Pulmonary artery endothelial cell (primary cell): ENCODE results near the gene SRP14. TPM values are rescaled to one million over a fixed set of nuclear protein-coding genes. Genes with fewer than 3 reads are reported as not detected.
"Not testable (repeated sequence)": the region's sequence is repeated elsewhere in the genome, so short reads cannot be mapped to it uniquely, and the experiment has no call there.

ENCODE experiments used
- DNase-seq: peaks from one replicate; pipeline ENCODE4 v3.0.0-alpha.2; 2011; ENCODE audit warnings: low read depth, low spot score
- total RNA-seq: library from RNA; depleted of rRNA; stranded (reverse); fragments of >200 nt; gene quantifications from 2 replicates; pipeline ENCODE4 v1.2.3, GENCODE V29; 2014

SRP14 gene, protein sequence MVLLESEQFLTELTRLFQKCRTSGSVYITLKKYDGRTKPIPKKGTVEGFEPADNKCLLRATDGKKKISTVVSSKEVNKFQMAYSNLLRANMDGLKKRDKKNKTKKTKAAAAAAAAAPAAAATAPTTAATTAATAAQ
- total RNA-seq = 219 and 266 TPM in 2 replicates

- DNase-seq = peak; percentile 81
Measured at GRCh38 chr15:40038638-40039543, at the start of gene SRP14. SRP14 (minus strand) TSS chr15:40039181; CDS start chr15:40039116, 65 bp downstream.

- DNase-seq = no peak
Measured at GRCh38 chr15:40087991-40088928, 49.3 kb upstream of the SRP14 start.

GRCh38 chr15:40087068-40087810 is 48.3 kb upstream of the SRP14 start:
- DNase-seq = no peak

DNA sequence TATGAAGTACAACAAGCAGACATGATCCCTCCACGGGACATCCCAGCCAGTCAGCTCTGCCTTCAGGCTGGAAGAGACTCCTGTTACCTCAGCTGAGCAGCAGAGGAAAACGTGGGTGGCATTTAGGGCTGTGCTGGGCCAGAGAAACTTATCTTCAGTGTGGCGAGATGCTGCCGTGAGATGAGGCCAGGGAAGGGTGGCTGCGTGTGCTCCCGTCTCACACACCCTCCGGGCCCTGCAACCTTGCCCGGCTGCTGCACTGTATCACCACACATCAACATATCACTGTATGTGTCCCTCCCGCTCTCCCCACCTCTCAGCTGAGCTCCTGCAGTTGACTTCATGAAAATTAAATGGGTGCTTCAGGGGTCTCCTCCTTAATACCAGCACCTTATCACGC is 46.3 kb upstream of the SRP14 start:
- DNase-seq = no peak

GRCh38 chr15:40084650-40085049 is 45.7 kb upstream of the SRP14 start:
- no peak for DNase-seq

DNA sequence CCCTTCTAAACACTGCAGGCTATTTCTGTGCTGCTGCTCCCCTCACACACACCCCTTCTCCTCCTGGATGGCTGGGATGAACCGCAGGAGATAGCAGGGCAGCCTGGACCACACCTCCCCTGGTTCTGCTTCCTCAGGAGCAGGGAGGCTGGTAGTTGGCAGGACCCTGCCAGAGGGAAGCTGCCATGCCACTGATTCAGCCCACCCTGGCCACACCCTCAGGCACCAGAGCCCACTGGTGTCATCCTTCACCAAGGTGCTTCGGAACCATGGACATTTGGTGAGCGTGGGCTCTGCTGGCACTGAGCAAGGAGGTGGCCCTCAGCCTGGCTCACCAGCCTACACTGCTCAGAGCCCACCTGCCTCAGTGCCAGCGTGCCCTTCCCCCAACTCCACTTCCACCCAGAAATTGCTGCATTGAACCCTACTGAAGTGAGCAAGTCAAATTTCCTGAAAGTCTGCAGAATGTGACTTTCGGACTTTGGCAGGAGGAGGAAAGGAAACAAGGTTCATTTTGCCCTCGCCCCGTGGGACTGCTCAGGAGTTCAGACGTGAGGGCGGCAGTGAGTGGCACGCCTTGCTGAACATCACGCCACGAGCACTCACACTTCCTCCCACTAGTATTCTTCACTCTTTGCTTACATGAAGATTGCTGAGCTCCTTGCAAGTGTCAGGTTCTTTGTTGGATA is 43.4 kb upstream of the SRP14 start:
- no peak for DNase-seq

- DNase-seq = peak; percentile 75
Measured at GRCh38 chr15:40081691-40082194, 42.8 kb upstream of the SRP14 start.

DNA sequence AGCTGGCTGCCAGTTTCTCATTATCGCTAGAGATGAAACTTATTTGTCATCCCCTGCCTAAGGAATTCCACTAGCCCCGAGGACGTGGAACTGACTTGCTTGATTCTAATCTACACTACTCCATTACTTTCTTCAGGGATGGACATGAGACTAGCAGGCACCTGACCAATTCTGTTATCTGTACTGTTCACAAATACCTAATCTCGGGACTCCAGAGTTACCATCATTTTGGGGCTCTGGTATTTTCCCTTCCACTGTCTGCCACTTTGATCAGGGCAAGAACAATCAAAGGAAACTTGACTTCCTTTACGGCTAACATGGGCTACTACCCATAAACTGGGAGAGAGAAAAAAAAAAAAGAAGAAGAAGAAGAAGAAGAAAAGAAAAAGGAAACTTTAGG is 41.9 kb upstream of the SRP14 start:
- no peak for DNase-seq

DNA sequence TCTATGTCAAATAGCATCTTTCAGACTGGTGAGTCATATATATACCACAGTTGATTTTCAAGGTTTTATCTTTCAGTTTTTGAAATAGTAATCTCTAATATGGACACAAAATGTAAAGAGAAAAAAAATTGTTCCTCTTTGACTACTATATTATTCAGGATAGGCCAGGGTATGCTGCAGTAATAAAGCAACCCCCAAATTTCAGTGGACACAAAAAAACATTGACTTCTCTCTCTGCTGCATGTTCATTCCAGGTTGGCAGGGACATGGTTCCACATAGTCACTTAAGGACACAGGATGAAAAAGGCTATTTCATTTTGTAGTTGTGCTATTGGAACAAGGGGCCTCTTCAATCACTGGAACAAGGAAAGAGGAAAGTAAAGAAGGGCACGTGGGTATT is 41.1 kb upstream of the SRP14 start:
- DNase-seq = no peak

DNA sequence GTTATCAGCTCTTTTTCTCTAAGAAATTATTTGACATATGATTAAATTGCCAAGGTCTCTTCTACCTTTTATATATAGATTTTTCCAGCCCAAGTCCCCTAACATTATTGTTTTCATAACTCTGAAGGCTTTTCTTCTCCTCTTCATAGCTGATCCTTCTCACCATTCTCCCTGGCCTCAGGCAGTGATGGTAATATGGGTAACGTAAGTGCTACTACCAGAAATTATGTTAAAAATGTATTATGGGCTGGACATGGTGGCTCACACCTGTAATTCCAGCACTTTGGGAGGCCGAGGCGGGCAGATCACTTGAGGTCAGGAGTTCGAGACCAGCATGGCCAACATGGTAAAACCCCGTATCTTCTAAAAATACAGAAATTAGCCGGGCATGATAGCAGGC is 40.5 kb upstream of the SRP14 start:
- DNase-seq = no peak

- no peak for DNase-seq
Measured at GRCh38 chr15:40075298-40076044, 36.5 kb upstream of the SRP14 start.

- DNase-seq = not testable (repeated sequence)
Measured at GRCh38 chr15:40074656-40075055, 35.7 kb upstream of the SRP14 start.

DNA sequence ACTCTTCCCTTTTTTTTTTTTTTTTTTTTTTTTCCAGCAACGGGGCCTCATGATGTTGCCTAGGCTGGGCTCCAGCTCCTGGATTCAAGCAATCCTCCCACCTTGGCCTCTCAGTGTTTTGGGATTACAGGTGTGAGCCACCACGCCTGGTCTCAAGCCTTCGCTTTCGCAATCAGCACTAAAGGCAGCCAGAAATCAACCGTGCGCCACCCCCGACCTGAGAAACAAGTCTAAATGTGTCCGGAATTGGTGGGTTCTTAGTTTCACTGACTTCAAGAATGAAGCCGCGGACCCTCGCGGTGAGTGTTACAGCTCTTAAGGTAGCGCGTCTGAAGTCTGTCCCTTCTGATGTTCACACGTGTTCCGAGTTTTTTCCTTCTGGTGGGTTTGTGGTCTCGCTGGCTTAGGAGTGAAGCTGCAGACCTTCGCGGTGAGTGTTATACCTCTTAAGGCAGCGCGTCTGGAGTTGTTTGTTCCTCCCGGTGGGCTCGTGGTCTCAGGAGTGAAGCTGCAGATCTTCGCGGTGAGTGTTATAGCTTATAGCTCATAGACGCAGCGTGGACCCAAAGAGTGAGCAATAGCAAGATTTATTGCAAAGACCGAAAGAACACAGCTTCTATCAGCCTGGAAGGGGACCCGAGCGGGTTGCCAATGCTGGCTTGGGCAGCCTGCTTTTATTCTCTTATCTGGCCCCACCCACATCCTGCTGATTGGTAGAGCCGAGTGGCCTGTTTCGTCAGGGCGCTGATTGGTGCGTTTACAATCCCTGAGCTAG is 34.9 kb upstream of the SRP14 start:
- not testable (repeated sequence) for DNase-seq

- DNase-seq = no peak
Measured at GRCh38 chr15:40072216-40072990, 33.4 kb upstream of the SRP14 start.

DNA sequence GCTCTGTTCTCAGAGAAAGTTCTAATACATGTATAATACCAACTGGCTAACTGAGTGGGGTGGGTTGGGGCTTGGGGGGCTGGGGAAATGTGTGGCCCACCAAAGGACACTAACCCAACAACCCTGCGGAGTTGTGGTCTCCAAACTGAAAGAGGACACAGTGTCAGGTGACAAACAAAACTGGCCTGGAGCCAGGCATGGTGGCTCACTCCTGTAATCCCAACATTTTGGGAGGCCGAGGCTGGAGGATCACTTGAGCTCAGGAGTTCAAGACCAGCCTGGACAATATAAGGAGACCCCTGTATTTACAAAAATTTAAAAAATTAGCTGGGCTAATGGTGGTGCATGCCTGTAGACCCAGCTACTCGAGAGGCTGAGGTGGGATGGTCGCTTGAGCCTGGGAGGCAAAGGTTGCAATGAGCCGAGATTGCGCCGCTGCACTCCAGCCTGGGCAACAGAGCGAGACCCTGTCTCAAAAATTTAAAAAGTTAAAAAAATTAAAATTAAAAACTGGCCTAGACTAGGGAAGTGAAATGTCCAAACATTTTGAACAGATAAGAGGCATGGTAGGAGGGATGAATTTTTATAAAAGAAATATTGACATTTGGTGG is 31.7 kb upstream of the SRP14 start:
- no peak for DNase-seq

- DNase-seq = no peak
Measured at GRCh38 chr15:40070166-40070557, 31.2 kb upstream of the SRP14 start.
